ENCODE results near the gene DAB1. TPM values are rescaled to one million over a fixed set of nuclear protein-coding genes. Genes with fewer than 3 reads are reported as not detected.
"Not testable (repeated sequence)": the region's sequence is repeated elsewhere in the genome, so short reads cannot be mapped to it uniquely, and the experiment has no call there.

DAB1 gene
- polyA plus RNA-seq, 4 donors, result 5.0 to 6.5 (median 6.1) TPM

DNA sequence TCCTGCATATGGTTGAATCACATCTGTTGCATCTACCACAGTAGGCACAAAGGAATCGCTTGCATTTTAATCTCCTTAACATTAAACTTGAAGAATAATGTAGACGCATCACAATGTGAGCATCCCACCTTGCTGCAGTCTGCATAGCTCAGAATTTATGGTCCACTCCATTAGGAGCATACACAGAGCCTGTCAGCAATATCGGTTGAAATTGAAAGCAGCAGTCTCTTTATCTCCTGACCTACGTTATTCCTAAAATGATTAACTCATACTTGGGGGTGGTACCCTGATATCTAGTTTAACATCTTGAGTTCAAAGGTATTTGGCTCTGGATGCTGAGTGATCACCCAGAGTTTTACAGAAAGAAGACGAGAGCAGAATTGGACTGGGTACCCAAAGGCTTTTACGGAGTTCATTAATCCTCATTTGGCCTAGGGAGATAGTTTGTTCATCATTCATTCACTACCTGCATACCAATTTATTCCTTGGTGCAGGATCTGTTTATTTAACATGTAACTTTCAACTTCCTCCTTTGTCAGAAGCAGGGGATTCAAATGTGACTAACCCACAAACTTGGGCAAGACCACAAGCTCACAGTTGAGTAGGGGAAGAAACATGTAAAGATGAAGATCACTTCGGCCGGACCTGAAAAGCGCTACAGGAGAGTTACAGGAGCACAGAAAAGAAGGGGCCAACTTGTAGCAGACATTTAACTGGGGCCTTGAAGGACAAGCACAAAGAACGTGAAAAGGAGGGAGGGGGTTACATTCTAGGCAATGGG is 187.9 kb downstream of the DAB1 start:
- DNase-seq (ENCODE audit: low read depth in 4 of 4, low spot score in 2 of 4), result no peak

DNA sequence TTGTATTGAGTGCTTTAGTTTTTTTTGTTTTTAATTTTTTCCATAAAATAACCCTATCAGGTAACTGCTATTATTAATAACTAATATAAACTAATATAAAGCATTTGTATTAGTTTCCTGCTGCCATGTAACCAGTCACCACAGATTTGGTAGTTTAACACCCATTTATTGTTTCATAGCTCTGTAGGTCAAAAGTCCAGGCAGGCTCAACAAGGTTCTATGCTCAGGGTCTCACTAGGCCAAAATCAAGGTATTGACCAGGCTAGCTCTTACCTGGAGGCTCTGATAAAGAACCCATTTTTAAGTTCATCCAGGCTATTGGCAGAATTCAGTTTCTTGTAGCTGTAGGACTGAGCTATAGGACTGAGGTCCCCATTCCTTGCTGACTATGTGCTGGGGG is 189.4 kb downstream of the DAB1 start:
- no peak for DNase-seq (ENCODE audit: low read depth in 4 of 4, low spot score in 2 of 4)

- DNase-seq (ENCODE audit: low read depth in 4 of 4, low spot score in 2 of 4), result no peak
Measured at GRCh38 chr1:57232500-57232899, 191.4 kb downstream of the DAB1 start.

DNA sequence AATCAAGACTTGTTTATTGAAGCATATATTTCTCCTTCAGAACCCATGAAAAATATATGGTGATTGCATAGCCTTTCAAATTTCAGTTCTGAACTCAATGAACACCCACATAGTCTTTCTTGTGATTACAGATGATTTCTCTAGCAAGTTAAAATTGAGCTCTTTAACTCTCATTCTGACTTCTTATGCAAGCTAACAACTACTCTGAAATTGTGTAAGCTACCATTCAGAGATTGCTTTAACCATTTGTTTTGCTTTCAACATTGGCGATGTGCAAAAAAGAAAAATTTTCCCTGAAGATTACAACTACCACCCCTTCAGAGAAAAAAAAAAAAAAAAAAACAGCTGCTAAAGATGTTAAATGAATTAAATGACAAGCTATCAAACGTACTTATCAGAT is 193.9 kb downstream of the DAB1 start:
- DNase-seq (ENCODE audit: low read depth in 4 of 4, low spot score in 2 of 4), result no peak

DNA sequence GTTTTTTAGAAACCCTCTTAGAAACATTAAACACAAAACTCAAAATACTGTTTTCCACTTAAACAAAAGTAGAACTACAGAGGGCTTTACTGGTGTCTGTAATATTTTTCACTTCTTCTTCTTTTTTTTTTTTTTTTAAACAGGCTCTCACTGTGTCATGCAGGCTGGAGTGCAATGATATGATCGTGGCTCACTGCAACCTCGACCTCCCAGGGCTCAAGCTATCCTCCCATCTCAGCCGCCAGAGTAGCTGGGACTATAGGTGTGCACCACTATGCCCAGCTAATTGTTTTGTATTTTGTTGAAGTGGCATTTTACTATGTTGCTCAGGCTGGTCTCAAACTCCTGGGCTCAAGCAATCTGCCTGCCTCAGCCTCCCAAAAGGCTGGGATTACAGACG is 194.8 kb downstream of the DAB1 start:
- DNase-seq (ENCODE audit: low read depth in 4 of 4, low spot score in 2 of 4), result no peak

- DNase-seq (ENCODE audit: low read depth in 4 of 4, low spot score in 2 of 4), result no peak
Measured at GRCh38 chr1:57222801-57223200, 201.1 kb downstream of the DAB1 start.

GRCh38 chr1:57222307-57222706 is 201.6 kb downstream of the DAB1 start:
- DNase-seq (ENCODE audit: low read depth in 4 of 4, low spot score in 2 of 4), result no peak

DNA sequence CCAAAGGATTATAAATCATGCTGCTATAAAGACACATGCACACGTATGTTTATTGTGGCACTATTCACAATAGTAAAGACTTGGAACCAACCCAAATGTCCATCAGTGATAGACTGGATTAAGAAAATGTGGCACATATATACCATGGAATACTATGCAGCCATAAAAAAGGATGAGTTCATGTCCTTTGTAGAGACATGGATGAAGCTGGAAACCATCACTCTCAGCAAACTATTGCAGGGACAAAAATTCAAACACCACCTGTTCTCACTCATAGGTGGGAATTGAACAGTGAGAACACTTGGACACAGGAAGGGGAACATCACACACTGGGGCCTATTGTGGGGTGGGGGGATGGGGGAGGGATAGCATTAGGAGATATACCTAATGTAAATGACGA is 203.0 kb downstream of the DAB1 start:
- DNase-seq (ENCODE audit: low read depth in 4 of 4, low spot score in 2 of 4), result not testable (repeated sequence)

GRCh38 chr1:57218487-57219079 is 205.3 kb downstream of the DAB1 start:
- no peak for DNase-seq (ENCODE audit: low read depth in 4 of 4, low spot score in 2 of 4)

DNA sequence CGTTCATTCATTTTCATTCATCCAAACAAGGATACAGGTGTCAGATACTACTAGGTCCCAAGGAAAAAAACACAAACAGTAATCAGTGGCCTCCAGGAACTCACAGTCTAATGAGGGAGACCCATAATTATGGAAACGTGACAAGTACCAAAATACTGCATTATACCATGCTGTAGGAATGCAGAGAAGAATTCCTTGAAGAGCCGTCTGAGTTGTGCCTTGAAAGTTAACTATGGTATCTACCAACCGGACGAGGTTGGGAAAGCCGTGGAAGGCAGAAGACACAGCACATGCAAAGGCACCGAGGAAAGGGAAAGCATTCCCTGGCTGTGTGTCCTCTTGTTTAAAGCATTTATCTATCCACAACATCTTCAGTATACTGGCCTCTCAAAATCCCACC is 206.0 kb downstream of the DAB1 start:
- DNase-seq (ENCODE audit: low read depth in 4 of 4, low spot score in 2 of 4), result no peak

DNA sequence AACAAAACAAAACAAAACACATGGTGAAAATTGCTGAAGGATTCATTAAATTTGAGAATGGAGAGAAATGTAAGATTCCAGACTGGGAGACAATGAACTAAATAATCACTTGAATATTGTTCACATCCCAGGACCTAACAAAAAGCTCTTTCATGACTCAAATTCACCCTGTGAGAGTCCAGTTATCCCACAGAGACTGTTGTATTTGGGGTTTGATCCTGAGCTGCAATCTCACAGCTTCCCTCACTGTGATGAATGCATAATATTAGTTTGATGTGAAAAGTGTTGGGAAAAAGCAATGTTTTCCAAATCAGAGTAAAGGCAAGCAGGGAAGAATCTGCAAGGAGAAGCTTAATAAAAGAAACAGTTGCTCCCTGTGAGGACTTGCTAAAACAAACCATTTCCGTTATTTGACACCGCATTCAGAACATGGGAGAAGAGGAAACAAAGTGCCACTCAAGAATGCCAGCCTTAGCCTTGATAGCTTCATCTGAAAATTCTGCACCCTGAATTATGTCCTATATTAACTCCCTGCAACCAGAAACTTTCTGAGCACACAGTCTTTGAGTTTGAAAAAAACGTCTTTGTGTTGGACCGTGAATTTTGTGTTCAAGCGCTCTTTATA is 208.8 kb downstream of the DAB1 start:
- DNase-seq (ENCODE audit: low read depth in 4 of 4, low spot score in 2 of 4), result peak in 2 of 4 donors; percentile 32 to 34

DNA sequence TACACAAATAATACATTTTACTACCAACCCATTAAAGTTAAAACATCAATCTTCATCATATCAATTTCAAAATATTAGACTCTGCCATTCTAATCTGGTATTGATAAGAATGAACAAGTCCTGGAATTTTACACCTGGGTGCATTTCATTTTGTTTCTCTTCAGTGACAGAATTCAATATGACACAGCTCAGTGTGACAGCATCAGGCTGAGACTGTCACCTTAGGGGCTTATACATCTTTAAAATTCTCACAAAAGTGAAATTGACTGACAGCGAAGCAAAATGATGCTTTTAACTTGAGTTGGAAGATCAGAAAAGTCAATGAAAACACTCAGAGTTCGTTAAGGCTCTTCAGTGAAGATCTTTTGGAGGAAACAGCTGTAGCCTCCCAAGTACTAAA is 213.0 kb downstream of the DAB1 start:
- DNase-seq (ENCODE audit: low read depth in 4 of 4, low spot score in 2 of 4), result no peak

GRCh38 chr1:57209495-57209894 is 214.4 kb downstream of the DAB1 start:
- no peak for DNase-seq (ENCODE audit: low read depth in 4 of 4, low spot score in 2 of 4)

- DNase-seq (ENCODE audit: low read depth in 4 of 4, low spot score in 2 of 4), result no peak
Measured at GRCh38 chr1:57208741-57209302, 215.0 kb downstream of the DAB1 start.

- no peak for DNase-seq (ENCODE audit: low read depth in 4 of 4, low spot score in 2 of 4)
Measured at GRCh38 chr1:57206038-57206437, 217.8 kb downstream of the DAB1 start.

GRCh38 chr1:57204942-57205787 is 218.7 kb downstream of the DAB1 start:
- DNase-seq (ENCODE audit: low read depth in 4 of 4, low spot score in 2 of 4), result no peak

DNA sequence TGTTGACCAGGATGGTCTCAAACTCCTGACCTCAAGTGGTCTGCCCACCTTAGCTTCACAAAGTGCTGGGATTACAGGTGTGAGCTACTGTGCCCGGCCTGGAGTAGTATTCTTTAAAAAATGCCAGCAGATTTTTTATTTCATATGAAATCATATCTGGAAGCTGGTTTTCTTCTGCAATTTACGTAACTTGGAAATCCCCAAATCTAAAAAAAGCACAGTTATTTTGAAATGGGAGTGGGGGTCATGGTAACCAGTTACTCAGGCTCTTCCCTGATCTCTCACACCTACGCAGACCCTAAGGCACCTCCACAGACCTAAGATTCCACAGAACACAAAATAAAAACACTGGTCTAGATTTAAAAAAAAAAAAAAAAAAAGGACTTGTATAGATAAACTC is 219.8 kb downstream of the DAB1 start:
- no peak for DNase-seq (ENCODE audit: low read depth in 4 of 4, low spot score in 2 of 4)

- DNase-seq (ENCODE audit: low read depth in 4 of 4, low spot score in 2 of 4), result no peak
Measured at GRCh38 chr1:57202241-57202640, 221.6 kb downstream of the DAB1 start.

- no peak for DNase-seq (ENCODE audit: low read depth in 4 of 4, low spot score in 2 of 4)
Measured at GRCh38 chr1:57198912-57199311, 224.9 kb downstream of the DAB1 start.

- DNase-seq (ENCODE audit: low read depth in 4 of 4, low spot score in 2 of 4), result no peak
Measured at GRCh38 chr1:57195436-57195941, 228.4 kb downstream of the DAB1 start.

DNA sequence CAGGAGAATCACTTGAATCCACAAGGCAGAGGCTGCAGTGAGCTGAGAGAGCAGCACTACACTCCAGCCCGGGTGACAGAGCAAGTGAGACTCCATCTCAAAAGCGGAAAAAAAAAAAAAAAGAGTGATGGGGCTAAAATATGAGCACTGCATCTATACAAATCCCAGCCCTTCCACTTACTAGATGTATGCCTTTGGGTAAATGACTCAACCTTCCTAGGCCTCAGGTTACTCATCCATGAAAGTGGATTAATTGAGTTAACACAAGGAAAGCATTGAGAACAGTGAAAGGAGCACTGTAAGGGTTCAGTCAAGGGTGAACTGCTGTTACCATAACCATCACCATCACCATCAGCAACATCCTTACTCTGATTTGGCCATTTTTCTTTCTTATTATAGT is 231.6 kb downstream of the DAB1 start:
- DNase-seq (ENCODE audit: low read depth in 4 of 4, low spot score in 2 of 4), result no peak
